Stimulated activated naive CD8-positive, alpha-beta T cell treated with anti-CD3 and anti-CD28 coated beads, Interleukin-15, Interleukin-2, amounts not matched to agents 100 ng/mL and 50 ng/mL, for 24 hours (primary cell): ENCODE results near the gene CYRIA.

ENCODE experiments used
- H3K27ac Mint-ChIP-seq: one replicate; pipeline ENCODE4 v1.8.0; 2021; ENCODE audit warnings: mild to moderate bottlenecking, mixed read lengths
- H3K27me3 Mint-ChIP-seq: one replicate; pipeline ENCODE4 v1.8.0; 2021; ENCODE audit warnings: mixed read lengths
- H3K36me3 Mint-ChIP-seq: one replicate; pipeline ENCODE4 v1.8.0; 2021; ENCODE audit warnings: low read depth, mixed read lengths
- H3K4me1 Mint-ChIP-seq: one replicate; pipeline ENCODE4 v1.8.0; 2021; ENCODE audit warnings: low read depth, mixed read lengths
- H3K4me3 Mint-ChIP-seq: one replicate; pipeline ENCODE4 v1.8.0; 2021; ENCODE audit warnings: mild to moderate bottlenecking, mixed read lengths
- H3K9me3 Mint-ChIP-seq: one replicate; pipeline ENCODE4 v1.8.0; 2021; ENCODE audit warnings: mixed read lengths

CYRIA gene

GRCh38 chr2:16661526-16661925 is 4.1 kb downstream of the CYRIA start:
- Mint-ChIP-seq H3K27ac (no peak overlapping the region), H3K4me1 (peaks cover 60% of the 10 kb centered on the region), H3K36me3 (no peaks in the 10 kb centered on the region), H3K4me3 (no peak overlapping the region), H3K27me3 (peaks cover 35% of the 10 kb centered on the region), H3K9me3 (no peaks in the 10 kb centered on the region)

- Mint-ChIP-seq H3K27ac (no peak overlapping the region), H3K27me3 (peaks cover 27% of the 10 kb centered on the region), H3K4me3 (no peak overlapping the region), H3K36me3 (no peaks in the 10 kb centered on the region), H3K4me1 (peaks cover 63% of the 10 kb centered on the region), H3K9me3 (no peaks in the 10 kb centered on the region)
Observed at GRCh38 chr2:16660556-16660955, 5.1 kb downstream of the CYRIA start.

DNA sequence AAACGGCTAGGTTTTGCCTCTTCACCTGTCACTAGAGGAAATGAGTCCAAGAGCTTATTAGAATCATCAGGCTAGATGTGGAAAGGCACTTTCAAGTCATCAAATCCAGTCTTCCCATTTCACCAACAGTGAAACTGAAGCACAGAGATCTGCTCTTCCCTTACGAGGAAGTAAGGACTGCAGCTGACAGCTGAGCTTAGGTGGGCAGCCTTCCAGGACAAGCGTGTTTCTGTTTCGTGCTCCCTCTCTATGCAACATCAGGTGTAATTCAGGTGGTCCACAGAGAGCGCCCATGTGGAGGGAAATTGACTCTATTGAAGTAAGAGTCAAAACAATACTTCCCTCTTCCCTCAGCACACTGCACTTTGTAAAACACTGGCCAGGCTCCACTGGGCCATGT is 5.5 kb downstream of the CYRIA start:
- peaks cover 65% of the 10 kb centered on the region for H3K4me1 Mint-ChIP-seq
- H3K4me3 Mint-ChIP-seq = no peak overlapping the region

DNA sequence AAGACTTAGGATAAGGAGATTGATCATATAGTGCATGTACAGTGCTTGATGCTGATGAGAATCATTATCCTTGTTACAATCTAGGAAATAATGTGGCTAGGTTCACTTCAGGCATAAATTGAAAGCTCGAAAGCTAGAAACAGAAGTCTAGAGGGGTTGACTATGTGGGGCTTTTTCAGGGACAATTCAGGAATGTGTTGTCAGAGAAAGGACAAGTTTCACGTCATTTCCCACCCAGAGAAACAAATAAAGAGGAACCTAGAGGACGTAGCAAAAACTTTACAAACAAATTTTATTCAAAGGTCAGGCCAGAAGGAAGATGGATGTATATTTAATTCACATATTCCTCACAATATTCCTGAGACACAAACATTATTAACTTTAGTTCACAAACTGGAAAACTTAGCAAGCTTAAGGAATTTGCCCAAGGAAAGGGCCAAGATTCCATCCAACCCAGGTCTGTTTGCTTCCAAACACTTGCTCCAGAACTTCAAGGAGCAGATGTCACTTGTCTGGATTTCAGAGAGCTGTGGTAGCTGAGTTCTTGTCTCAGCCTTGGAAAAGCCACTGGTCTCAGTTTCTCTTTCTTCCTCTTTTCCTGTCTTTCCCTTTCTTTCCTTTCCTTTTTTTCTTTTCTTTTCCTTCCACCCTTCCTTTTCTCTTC is 7.4 kb downstream of the CYRIA start:
- Mint-ChIP-seq H3K27ac (no peak overlapping the region), H3K4me3 (no peak overlapping the region), H3K36me3 (no peaks in the 10 kb centered on the region), H3K27me3 (peaks cover 13% of the 10 kb centered on the region), H3K9me3 (no peaks in the 10 kb centered on the region), H3K4me1 (peaks cover 58% of the 10 kb centered on the region)

More for the DNA sequence above, 5.5 kb downstream of the CYRIA start:
- Mint-ChIP-seq H3K36me3 (no peaks in the 10 kb centered on the region), H3K27ac (no peak overlapping the region), H3K9me3 (no peaks in the 10 kb centered on the region), H3K27me3 (peaks cover 25% of the 10 kb centered on the region)

- H3K4me3 Mint-ChIP-seq = no peak overlapping the region
Observed at GRCh38 chr2:16657671-16658070, 8.0 kb downstream of the CYRIA start.

DNA sequence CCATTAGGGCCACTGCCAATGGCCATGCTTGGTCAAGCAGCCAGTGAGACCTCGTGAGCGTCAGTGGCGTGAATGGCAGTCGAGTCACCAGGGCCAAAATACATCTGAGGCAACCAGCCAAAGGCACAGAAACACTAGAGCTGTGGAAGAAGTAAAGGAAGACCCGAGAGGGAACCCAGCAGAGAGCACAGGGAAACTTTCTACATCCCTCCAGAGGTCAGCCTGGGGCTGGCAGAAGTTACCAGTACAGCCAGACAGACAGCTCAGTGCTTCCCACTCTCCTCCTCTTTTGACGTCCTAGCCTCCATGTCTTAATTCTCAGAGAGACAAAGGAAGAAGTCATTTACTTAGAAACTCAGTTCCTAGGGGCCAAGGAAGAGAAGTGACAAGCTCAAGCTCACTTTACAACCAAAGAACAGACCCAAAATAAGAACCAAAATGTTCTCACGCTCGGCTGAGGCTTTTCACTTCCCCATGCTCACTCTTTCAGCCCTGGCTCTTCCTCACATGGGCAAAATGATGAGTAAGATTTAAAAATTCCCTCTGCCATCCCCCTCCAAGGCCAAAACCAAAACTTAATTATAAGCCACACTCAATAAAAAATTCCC is 8.7 kb downstream of the CYRIA start:
- Mint-ChIP-seq H3K27me3 (no peaks in the 10 kb centered on the region), H3K27ac (peak overlapping the region; percentile 76), H3K36me3 (no peaks in the 10 kb centered on the region), H3K9me3 (no peaks in the 10 kb centered on the region), H3K4me1 (peaks cover 51% of the 10 kb centered on the region), H3K4me3 (peak overlapping the region; percentile 25)

More at GRCh38 chr2:16657671-16658070, 8.0 kb downstream of the CYRIA start:
- Mint-ChIP-seq H3K27me3 (peaks cover 7% of the 10 kb centered on the region), H3K4me1 (peaks cover 57% of the 10 kb centered on the region), H3K36me3 (no peaks in the 10 kb centered on the region), H3K9me3 (no peaks in the 10 kb centered on the region), H3K27ac (no peak overlapping the region)

DNA sequence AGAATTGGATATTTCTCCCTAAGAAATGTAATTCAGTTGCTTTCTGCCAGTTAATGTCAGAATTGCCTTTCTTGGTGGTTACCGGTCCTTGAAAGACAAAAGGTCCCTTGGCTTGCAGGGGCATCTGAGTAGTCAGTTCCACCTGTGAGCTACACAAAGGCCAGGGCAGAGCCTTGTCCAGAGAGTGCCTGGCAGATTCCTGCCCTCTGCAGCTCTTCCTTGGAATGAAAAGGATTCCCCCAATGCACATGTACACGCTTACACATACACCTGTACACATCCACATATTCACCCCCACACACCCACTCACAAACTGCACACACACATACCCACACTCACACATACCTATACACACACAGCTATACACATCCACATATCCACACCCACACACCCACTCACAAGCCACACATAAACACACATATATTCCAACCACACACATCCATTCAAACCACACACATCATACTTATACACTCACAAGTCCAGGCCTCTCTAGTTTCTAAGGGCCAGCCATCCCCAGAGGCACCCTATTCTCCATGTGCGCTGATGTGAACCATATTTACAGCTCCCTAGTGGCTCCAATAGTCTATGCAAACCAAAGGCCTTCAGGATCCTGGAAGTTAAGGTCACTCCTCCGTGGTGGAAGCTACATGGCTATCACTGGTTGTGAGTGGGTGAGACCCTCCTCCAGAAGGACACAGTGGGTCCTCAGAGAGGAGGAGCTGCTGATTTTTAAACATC is 9.6 kb downstream of the CYRIA start:
- H3K4me3 Mint-ChIP-seq = no peak overlapping the region
- no peaks in the 10 kb centered on the region for H3K9me3 Mint-ChIP-seq
- H3K4me1 Mint-ChIP-seq = peaks cover 56% of the 10 kb centered on the region
- H3K27ac Mint-ChIP-seq = peak overlapping the region; percentile 14
- H3K36me3 Mint-ChIP-seq = no peaks in the 10 kb centered on the region
- H3K27me3 Mint-ChIP-seq = no peaks in the 10 kb centered on the region

DNA sequence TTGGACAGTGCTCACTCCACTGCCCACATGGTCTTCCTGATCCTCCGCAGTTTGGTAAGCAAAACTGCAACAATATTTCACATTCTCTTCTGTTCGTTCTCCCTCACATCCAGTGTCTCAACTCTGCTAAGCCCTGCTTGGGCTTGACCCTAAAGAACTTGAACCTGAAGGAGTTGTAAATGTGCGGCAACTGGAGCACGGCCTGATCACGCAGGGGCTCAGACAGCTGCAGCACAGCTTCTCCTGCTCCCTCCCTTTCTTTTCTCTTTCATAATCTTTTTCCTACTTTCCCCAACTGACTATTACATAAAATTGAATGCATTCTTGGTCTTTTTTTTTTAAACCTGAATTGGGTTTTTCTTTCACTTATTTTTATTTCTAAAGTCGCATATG is 10.2 kb downstream of the CYRIA start:
- Mint-ChIP-seq H3K9me3 (no peaks in the 10 kb centered on the region), H3K27me3 (no peaks in the 10 kb centered on the region), H3K4me3 (no peak overlapping the region), H3K4me1 (peaks cover 59% of the 10 kb centered on the region), H3K36me3 (no peaks in the 10 kb centered on the region), H3K27ac (no peak overlapping the region)

DNA sequence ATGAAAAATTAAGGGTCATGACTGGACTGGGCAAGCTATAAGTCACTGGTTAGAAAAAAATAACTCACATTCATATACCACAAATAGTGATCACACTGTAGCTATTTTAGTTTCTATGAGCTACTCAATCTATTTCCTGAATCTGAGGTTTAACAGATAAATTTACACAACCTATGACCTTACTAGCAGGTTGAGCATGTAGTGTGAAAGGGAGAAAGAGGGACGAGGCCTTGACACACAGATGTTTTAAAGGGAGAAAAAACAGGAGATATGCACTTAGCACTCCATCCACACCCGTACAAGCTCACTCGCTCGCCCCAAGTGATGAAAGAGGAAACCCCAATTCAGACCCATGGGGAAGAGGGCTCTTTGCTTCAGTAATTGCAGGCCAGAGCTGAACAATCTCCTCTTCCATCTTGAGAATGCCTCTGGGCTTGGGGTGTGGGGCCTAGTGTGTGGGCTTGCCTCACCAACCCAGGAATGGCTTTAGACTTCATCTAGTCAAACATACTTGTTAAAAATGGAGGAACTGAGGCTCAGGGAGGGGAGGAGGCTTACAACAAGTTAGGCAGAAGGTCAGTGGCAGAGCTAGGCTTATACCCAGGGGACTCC is 10.7 kb downstream of the CYRIA start:
- Mint-ChIP-seq H3K4me1 (peaks cover 59% of the 10 kb centered on the region), H3K9me3 (no peaks in the 10 kb centered on the region), H3K27me3 (no peaks in the 10 kb centered on the region), H3K4me3 (no peak overlapping the region), H3K36me3 (no peaks in the 10 kb centered on the region), H3K27ac (peak overlapping the region; percentile 43)

GRCh38 chr2:16653799-16654198 is 11.8 kb downstream of the CYRIA start:
- Mint-ChIP-seq H3K9me3 (no peaks in the 10 kb centered on the region), H3K27me3 (no peaks in the 10 kb centered on the region), H3K36me3 (no peaks in the 10 kb centered on the region), H3K27ac (no peak overlapping the region), H3K4me1 (peaks cover 62% of the 10 kb centered on the region), H3K4me3 (no peak overlapping the region)

GRCh38 chr2:16653083-16653375 is 12.6 kb downstream of the CYRIA start:
- peaks cover 55% of the 10 kb centered on the region for H3K4me1 Mint-ChIP-seq
- H3K9me3 Mint-ChIP-seq = no peaks in the 10 kb centered on the region
- H3K27me3 Mint-ChIP-seq = no peaks in the 10 kb centered on the region
- no peak overlapping the region for H3K27ac Mint-ChIP-seq
- H3K4me3 Mint-ChIP-seq = no peak overlapping the region
- no peaks in the 10 kb centered on the region for H3K36me3 Mint-ChIP-seq

GRCh38 chr2:16652296-16653082 is 13.1 kb downstream of the CYRIA start:
- Mint-ChIP-seq H3K27me3 (no peaks in the 10 kb centered on the region), H3K9me3 (no peaks in the 10 kb centered on the region), H3K4me1 (peaks cover 55% of the 10 kb centered on the region), H3K27ac (no peak overlapping the region), H3K4me3 (no peak overlapping the region), H3K36me3 (no peaks in the 10 kb centered on the region)

DNA sequence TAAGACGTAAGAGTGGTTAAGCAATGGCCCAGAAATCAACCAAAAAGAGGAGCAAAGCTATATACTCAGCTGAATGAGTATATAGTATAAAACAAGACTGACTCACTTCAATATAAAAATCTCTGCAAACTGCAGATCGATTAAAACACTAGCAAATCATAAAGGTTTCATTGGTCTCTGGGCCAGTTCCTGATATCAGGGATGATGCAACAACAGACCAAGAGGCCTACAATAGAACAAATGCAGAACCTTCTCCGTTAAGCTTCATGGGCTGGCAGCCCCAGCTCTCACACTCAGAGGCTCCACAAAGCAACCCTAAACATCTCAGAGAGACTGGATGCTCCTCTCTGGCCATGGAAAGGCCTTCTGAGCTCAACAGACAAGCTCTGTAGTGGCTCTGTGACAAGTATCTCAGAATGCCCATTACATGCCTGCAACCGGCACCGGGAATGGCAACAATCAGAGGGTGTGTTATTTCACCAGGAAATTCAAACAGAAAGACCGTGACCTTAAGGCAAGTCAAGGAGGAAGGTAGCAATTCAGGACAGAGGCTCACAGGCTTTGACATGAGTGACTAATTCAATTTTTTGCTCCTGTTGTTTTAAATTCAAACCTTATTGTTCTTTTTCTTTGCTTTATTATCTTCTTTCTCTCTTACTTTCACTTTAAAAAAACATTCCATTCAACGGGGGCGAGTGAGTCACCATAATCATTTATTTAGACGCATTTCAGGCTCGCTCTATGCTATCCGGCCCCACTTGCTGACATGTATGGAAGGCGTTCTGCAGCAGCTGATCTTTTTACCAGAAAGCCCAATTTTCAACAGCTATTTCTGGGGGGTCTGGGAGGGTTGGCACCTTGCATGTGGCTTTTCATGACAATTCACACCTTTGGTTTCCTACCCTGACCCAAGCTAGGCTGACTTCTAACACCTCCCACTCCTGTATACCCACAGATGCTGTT is 15.1 kb downstream of the CYRIA start:
- Mint-ChIP-seq H3K36me3 (no peaks in the 10 kb centered on the region), H3K4me1 (peaks cover 46% of the 10 kb centered on the region), H3K9me3 (no peaks in the 10 kb centered on the region), H3K27me3 (no peaks in the 10 kb centered on the region), H3K27ac (peak overlapping the region; percentile 13), H3K4me3 (no peak overlapping the region)
